SK-N-SH treated with all-trans-retinoic acid at 6 μM for 48 hours (cell line): ENCODE data around the gene SORCS1.

Source experiments
- ATAC-seq: fragments of 200-7000 bp; cut with Tn5 transposase; 3 replicates; pipeline ENCODE4 v1.9.1; 2020; ENCODE audit warnings: mild to moderate bottlenecking, moderate library complexity
- ARNTL ChIP-seq: fragments of 450-650 bp; formaldehyde crosslinking; IDR thresholded peaks from 2 replicates; pipeline ENCODE4 v1.5.0; 2020; ENCODE audit warnings: low read depth, mild to moderate bottlenecking, moderate library complexity, borderline replicate concordance
- BACH2 ChIP-seq: fragments of 250-450 bp; sonication (Bioruptor Pico); IDR thresholded peaks from 2 replicates; pipeline ENCODE4 v1.9.0; 2021; ENCODE audit warnings: mild to moderate bottlenecking, borderline replicate concordance
- CREB5 ChIP-seq: fragments of 250-450 bp; sonication (Bioruptor Pico); IDR thresholded peaks from 2 replicates; pipeline ENCODE4 v1.5.1; 2020; ENCODE audit warnings: low read depth, mild to moderate bottlenecking, moderate library complexity
- CSDC2 ChIP-seq: fragments of 250-450 bp; sonication (Bioruptor Pico); IDR thresholded peaks from 2 replicates; pipeline ENCODE4 v1.5.0; 2020; ENCODE audit warnings: mild to moderate bottlenecking, moderate library complexity
- CSRNP3 ChIP-seq: fragments of 250-450 bp; sonication (Bioruptor Pico); IDR thresholded peaks from 2 replicates; pipeline ENCODE4 v1.5.1; 2021; ENCODE audit warnings: mild to moderate bottlenecking, moderate library complexity
- GLIS3 ChIP-seq: fragments of 250-450 bp; sonication (Bioruptor Pico); IDR thresholded peaks from 2 replicates; pipeline ENCODE4 v1.5.0; 2020; ENCODE audit warnings: mild to moderate bottlenecking, moderate library complexity
- OSR1 ChIP-seq: fragments of 250-450 bp; sonication (Bioruptor Pico); IDR thresholded peaks from 2 replicates; pipeline ENCODE4 v1.8.0; 2022; ENCODE audit warnings: moderate library complexity, mild to moderate bottlenecking, inconsistent platforms
- PATZ1 ChIP-seq: fragments of 250-450 bp; sonication (Bioruptor Pico); IDR thresholded peaks from 2 replicates; pipeline ENCODE4 v1.8.0; 2020; ENCODE audit warnings: mild to moderate bottlenecking, moderate library complexity, borderline replicate concordance
- POU6F1 ChIP-seq: fragments of 250-450 bp; sonication (Bioruptor Pico); IDR thresholded peaks from 2 replicates; pipeline ENCODE4 v1.8.0; 2021; ENCODE audit warnings: low read depth, mild to moderate bottlenecking, moderate library complexity, borderline replicate concordance
- PPARA ChIP-seq: fragments of 250-450 bp; sonication (Bioruptor Pico); IDR thresholded peaks from 2 replicates; pipeline ENCODE4 v1.5.0; 2020; ENCODE audit warnings: mild to moderate bottlenecking, borderline replicate concordance
- RARB ChIP-seq: fragments of 250-450 bp; sonication (Bioruptor Pico); IDR thresholded peaks from 2 replicates; pipeline ENCODE4 v1.8.0; 2021; ENCODE audit warnings: mild to moderate bottlenecking, moderate library complexity
- SNAI2 ChIP-seq: fragments of 250-450 bp; sonication (Bioruptor Pico); IDR thresholded peaks from 2 replicates; pipeline ENCODE4 v1.5.0; 2020; ENCODE audit warnings: mild to moderate bottlenecking, moderate library complexity
- TCF4 ChIP-seq: fragments of 250-450 bp; sonication (Bioruptor Pico); IDR thresholded peaks from 2 replicates; pipeline ENCODE4 v1.8.0; 2021; ENCODE audit warnings: mild to moderate bottlenecking, moderate library complexity, borderline replicate concordance
- TSHZ2 ChIP-seq: fragments of 250-450 bp; sonication (Bioruptor Pico); IDR thresholded peaks from 2 replicates; pipeline ENCODE4 v1.5.0; 2020; ENCODE audit warnings: mild to moderate bottlenecking, moderate library complexity
- ZC3H10 ChIP-seq: fragments of 250-450 bp; sonication (Bioruptor Pico); IDR thresholded peaks from 2 replicates; pipeline ENCODE4 v1.5.1; 2021; ENCODE audit warnings: mild to moderate bottlenecking, moderate library complexity
- ZFP3 ChIP-seq: fragments of 250-450 bp; sonication (Bioruptor Pico); IDR thresholded peaks from 2 replicates; pipeline ENCODE4 v1.5.0; 2020; ENCODE audit warnings: mild to moderate bottlenecking, moderate library complexity
- ZFP30 ChIP-seq: fragments of 450-650 bp; formaldehyde crosslinking; IDR thresholded peaks from 2 replicates; pipeline ENCODE4 v1.5.0; 2022; ENCODE audit warnings: mild to moderate bottlenecking, moderate library complexity
- ZNF565 ChIP-seq: fragments of 450-650 bp; formaldehyde crosslinking; conservative IDR thresholded peaks from 2 replicates; pipeline ENCODE4 v1.5.0; 2020; ENCODE audit warnings: low read depth, mild to moderate bottlenecking, moderate library complexity
- ZNF70 ChIP-seq: fragments of 450-650 bp; formaldehyde crosslinking; IDR thresholded peaks from 2 replicates; pipeline ENCODE4 v1.5.0; 2020; ENCODE audit warnings: mild to moderate bottlenecking, moderate library complexity
- ZNF8 ChIP-seq: fragments of 450-650 bp; formaldehyde crosslinking; IDR thresholded peaks from 2 replicates; pipeline ENCODE4 v1.5.0; 2020; ENCODE audit warnings: mild to moderate bottlenecking, moderate library complexity

The SORCS1 gene

GRCh38 chr10:107043461-107043860 lies 121.0 kb downstream of the SORCS1 start:
- no peak for ATAC-seq
- no peak for TF ChIP-seq OSR1 (CRISPR knock-in tag)
- TF ChIP-seq RARB (CRISPR knock-in tag) = no peak
- no peak for TF ChIP-seq PATZ1 (CRISPR knock-in tag)
- TF ChIP-seq CSRNP3 = no peak
- no peak for TF ChIP-seq BACH2 (CRISPR knock-in tag)
- no peak for TF ChIP-seq PPARA (CRISPR knock-in tag)
- TF ChIP-seq ZNF70 (CRISPR knock-in tag) = no peak
- TF ChIP-seq ZFP30 = no peak

GRCh38 chr10:107037192-107038122 lies 127.0 kb downstream of the SORCS1 start:
- TF ChIP-seq ZFP30 (no peak), CSRNP3 (no peak), PPARA (CRISPR knock-in tag) (no peak), TCF4 (CRISPR knock-in tag) (no peak), CREB5 (CRISPR knock-in tag) (no peak), SNAI2 (CRISPR knock-in tag) (no peak), CSDC2 (CRISPR knock-in tag) (no peak), ZNF70 (CRISPR knock-in tag) (no peak), OSR1 (CRISPR knock-in tag) (no peak), ZNF8 (CRISPR knock-in tag) (no peak), POU6F1 (CRISPR knock-in tag) (no peak), RARB (CRISPR knock-in tag) (no peak), ZC3H10 (CRISPR knock-in tag) (no peak), ARNTL (CRISPR knock-in tag) (no peak), ZFP3 (no peak), ZNF565 (CRISPR knock-in tag) (no peak), GLIS3 (no peak), TSHZ2 (CRISPR knock-in tag) (no peak)
- no peak for ATAC-seq
